ENCODE results near the gene SMIM22.

The SMIM22 gene, protein sequence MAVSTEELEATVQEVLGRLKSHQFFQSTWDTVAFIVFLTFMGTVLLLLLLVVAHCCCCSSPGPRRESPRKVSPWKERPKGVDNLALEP

DNA sequence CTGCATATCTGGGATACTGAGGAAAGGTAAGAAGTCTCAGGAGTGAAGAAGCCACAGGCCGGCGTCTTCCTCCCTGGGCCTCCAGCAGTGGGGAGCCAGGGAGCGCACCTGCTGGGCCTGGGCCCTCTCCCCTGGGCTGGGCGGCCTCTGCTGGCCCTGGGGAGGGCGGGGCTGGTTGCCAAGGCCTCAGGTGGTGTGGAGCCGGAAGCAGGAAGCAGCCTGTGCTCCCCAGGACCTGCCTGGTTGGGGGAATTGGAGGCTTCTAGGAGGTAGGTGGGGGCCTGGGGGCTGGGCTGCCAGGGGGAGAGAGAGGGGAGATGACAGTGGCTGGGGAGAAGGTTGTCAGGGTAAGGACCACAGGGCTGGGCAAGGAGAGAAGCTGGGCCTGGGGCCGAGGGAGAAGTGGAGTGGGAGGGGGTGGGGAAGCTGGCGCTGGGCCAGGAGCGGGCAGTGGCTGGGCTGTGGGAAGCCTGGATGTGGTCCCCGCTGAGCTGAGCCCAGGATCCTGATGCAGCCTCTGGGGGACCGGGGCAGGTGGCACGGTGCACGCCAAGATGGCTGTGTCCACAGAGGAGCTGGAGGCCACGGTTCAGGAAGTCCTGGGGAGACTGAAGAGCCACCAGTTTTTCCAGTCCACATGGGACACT is at the start of gene SMIM22:
Gene SMIM22 (plus strand): TSS at position 189 of the 647 bp plus-strand sequence. CDS start 366 bp downstream, at position 555.
- DNase-seq (ENCODE audit: low spot score) = no peak

DNA sequence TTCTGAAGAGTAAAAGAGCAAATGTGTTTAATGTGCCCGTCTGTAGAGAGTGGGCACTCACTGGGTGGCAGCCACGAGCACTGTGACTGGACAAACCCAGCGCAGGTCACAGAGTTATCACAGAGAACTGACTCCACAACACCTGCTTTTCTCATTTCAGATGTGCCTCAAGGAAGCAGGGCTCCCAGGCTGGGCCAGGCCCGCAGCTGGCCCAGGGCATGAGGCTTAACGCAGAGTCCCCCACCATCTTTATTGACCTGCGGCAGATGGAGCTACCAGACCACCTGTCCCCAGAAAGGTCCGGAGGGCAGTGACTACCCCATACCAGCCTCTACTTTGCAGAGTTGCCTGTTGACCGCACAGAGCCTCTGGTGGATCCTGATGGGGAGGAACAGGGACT is 49.0 kb upstream of the SMIM22 start:
- DNase-seq (ENCODE audit: low spot score) = no peak

DNA sequence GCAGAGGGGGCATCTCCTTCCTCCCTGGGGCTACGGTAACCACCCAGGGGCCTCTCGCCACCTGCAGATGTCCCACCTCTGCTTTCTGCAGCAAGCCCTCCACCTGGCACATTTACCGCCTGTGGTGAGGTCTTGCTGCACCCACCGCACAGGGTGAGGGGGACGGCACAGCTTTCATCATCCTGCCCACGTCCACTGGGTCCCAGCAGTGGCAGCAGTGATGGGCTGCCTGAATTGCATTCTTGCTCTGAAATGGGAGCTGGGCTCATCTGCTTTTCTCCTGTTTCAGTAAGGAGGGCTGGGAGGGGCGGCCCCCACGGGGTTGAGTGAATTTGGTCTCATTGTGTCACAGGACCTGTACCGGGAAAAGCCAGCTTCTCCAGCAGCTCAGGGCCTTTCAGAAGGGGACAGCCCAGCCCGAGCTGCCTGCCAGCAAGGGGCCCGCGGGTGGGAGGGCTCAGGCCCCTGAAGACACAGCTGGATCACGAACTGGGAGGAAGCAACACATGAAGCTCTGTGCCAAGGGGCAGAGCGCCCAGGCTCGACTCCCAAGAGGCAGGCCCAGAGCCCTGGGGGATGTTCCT is 48.1 kb upstream of the SMIM22 start:
- DNase-seq (ENCODE audit: low spot score) = no peak

DNA sequence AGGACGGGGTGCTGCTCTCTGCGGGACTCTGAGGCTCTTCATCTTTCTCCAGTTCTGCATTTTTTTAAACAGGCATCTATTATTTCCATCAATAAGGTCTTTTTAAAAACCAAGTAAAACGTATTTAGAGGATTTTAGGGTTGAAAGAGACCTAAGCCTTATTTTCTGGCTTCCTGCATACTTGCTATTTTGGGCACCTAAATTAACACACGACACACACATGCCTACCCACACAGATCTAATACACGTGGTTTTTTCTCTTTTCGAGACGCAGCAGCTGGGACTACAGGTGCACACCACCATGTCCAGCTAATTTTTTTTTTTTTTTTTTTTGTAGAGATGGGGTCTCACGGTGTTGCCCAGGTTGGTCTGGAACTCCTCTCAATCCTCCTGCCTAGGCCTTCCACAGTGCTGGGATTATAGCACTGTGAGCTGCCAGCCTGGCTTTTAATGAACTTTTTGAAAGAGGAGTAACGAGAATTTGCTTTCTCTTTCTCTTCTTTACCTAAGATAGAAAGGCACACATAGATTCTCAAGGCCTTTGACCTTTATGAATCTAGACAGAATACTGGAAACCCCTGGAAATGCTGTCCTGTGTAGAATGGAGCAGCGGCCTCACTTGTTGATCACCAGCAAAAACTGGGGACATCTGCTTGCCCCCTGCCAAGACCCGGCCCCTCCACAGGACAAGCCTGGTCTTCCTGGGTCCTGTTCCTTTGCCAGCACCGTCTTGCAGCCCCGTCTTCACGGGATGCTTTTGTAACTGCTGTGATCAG is 47.1 kb upstream of the SMIM22 start:
- DNase-seq (ENCODE audit: low spot score) = no peak

DNA sequence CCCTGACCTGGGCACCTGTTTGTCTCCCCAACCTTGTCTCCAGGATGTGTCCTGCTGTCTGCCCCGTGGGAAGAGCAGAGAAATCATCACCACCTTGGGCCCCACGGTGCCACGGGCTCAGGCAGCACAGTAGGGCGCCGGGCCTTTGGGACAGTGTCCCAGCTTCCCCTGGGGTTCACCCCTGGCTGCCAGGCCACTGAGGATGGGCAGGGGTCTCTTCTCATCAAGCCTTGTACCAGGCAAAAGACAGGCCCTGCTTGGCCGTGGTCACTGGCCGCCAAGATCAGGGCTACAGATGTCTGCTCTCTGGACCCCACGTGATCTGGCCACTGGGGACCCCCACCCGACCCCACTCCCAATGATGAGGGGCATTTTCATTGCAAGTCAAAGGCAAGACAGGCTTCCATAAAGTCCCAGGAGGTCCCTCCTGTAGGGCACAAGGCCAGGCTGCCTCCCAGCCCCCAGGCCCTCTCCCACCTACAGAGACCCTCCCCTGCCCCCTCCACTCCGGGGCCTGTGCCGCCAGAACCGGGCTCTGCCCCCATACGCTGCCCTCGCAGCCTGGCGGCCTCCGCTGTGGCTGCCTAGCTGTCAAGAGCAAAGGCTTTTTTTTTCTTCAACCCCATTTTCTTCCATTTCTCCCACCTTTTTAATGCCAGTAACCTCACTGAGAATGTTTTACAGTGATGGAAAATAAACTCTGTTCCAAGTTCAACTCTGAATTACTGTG is 46.3 kb upstream of the SMIM22 start:
- DNase-seq (ENCODE audit: low spot score) = no peak

DNA sequence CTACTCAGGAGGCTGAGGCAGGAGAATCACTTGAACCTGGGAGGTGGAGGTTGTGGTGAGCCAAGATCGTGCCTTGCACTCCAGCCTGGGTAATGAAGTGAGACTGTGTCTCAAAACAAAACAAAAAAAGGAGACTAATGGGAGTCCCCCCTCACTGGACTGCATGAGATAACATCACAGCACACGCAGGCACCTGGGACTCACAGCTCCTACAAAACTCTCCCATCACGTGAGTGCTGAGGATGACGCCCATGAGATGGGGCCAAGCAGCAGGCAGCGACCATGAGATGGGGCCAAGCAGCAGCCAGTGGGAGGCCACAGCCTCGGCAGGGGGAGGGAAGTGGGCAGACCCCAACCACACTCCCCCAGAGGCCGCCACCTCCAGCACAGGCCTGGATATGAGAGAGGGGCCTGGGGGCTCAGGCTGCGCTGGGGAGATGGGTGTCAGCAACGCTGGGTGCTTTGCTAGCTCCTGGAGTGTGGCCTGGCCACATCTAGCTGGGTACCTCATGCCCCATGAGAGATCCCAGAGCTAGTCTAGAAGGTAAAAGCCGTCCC is 45.4 kb upstream of the SMIM22 start:
- DNase-seq (ENCODE audit: low spot score) = no peak

DNA sequence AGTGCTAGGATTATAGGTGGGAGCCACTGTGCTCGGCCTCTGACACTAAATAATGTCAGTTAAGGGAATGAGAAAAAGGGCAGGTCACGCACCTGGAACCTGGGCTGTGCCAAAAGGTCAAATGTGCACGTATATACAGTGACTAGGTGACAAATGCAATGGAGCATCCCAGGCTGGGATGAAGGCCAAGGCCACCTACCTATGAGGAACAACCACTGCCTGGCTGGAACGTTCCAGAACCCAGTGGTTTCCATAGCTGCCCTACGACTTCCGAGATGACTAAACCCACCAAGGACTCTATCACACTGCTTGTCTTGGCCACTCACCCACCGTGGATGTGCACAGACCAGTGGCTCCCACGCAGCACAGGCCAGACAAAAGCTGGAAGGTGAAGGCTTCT is 44.3 kb upstream of the SMIM22 start:
- no peak for DNase-seq (ENCODE audit: low spot score)

DNA sequence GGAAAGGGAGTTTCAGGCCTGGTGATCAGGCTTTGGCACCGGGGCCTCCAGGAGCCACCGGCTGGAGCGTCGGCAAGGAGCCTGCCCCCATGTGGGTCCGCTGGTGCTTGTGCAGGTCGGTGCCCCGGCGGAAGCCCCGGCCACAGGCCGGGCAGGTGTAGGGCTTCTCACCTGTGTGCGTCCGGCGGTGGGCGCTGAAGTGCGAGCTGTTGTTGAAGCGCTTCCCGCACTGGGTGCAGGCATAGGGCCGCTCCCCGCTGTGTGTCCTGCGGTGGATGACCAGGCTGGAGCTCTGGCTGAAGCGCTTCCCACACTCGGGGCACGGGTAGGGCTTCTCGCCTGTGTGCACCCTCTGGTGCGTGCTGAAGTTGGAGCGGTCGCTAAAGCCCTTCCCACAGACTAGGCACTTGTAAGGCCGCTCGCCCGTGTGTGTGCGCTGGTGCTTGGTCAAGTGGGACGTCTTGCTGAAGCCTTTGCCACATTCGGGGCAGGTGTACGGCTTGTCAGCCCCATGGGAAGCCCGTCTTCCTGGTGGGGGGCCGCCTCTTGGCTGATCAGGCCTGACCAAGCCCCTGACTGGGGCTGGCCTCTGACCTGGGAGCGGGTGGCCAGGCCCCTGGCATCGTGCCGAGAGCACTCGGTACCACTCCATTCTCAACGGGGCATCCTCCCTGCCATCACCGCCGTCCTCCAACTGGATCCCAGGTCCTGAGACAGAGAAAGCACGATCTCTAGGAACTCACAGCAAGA is 42.6 kb upstream of the SMIM22 start:
- no peak for DNase-seq (ENCODE audit: low spot score)

DNA sequence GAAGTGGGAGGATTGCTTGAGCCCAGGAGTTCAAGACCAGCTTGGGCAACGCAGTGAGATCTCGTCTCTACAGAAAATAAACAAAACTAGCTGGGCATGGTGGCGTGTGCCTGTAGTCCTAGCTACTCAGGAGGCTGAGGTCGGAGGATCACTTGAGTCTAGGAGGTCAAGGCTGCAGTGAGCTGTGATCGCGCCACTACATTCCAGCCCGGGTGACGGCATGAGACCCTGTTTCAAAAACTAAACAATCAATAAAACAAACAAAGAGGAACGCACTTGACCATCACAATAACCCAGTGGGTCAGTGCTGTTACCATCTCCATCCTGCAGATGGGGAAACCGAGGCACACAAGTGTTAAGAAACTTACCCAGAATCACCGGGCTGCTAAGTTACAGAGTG is 41.9 kb upstream of the SMIM22 start:
- no peak for DNase-seq (ENCODE audit: low spot score)

DNA sequence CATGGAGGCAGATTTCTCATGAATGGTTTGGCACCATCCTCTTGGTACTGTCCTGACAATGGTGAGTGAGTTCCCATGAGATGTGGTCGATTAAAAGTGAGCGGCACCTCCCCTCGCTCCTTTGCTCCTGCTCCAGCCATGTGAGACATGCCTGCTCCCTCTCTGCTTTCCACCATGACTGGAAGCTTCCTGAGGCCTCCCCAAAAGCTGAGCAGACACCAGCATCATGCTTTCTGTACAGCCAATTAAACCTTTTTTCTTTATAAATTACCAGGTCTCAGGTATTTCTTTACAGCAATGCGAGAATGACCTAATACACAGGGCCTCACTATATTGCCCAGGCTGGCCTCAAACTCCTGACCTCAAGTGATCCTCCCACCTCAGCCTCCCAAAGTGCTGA is 40.3 kb upstream of the SMIM22 start:
- no peak for DNase-seq (ENCODE audit: low spot score)

DNA sequence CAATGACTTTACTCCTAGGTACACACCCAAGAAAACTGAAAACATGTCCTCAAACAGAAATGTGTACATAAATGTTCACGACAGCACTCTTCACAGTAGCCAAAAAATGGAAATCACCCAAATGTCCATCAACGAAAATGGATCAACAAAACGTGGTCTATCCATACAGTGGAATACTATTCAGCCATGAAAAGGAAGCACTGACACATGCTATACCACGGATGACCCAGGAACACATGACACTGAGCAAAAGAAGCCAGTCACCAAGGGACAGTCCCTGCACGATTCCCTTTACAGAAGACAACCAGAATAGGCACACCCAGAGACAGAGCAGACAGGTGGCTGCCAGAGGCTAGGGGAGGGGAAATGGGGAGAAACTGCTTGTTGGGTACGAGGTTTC is 39.5 kb upstream of the SMIM22 start:
- DNase-seq (ENCODE audit: low spot score) = no peak

DNA sequence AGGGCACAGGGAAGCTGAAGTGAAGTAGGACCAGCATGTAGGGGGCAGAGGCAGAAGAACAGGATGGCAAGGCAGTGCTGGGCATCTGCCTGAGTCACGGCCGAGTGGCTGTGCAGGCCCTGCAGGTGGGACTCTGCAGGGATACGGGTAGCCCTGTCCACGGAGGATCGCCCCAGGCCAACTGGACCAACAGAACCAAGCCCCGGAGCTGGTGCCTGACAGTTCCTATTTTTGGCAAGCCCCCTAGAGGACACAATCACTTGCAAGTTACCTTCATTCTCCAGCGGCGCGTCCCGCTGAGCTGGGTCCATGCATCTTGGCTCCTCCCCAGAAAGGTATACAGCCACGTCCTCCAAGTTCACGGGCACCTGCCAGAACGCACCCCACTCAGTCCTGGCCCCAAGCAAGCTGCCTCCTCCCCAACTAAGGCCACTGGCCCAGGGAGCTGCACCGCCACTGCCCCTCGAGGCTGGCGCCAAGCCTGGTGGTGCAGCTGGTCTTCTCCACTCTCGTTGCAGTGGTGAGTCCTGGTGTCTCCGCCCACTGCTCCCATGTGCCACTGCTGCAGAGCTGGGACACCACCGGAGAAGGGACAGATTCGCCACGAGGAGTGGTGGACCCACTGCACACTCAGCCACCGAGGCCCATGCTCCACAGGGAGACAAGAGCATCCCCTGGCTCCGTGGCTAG is 34.8 kb upstream of the SMIM22 start:
- no peak for DNase-seq (ENCODE audit: low spot score)

DNA sequence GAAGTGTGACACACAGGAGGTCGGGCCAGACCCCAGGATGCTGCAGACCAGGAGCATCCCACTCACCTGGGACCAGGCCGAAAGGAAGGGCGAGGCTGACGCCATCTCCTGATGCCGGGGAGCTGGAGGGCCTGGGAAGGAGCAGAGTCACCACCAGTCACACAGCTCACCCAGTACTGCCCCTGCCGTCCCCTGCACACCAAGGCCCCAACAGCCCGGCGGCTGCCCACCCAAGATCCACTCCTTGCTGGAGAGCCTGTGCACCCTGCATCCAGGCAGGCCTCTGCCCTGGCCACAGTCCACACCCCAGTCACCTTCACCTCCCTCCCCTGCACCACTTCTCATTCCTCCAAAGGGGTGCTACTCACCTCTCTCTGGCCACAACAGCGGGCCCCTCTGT is 33.0 kb upstream of the SMIM22 start:
- no peak for DNase-seq (ENCODE audit: low spot score)

DNA sequence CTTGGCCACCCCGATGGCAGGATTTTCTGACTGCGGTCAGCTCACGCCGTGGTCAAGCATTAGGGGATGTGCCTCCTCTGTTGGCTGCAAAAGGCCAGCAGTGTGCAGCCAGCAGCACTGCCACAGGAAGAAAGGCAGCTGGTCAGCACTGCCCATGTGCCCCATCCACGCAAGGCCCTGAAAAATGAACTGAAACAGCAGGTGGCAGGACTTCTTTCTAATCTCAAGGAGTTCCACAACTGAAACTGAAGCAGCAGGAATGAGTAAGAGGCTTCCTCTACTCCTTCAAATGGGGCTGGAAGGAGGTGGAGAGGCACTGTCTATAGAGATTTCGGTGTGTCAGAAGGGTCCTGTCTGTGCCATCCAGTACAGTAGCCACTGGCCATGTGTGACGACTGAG is 31.4 kb upstream of the SMIM22 start:
- DNase-seq (ENCODE audit: low spot score) = no peak

DNA sequence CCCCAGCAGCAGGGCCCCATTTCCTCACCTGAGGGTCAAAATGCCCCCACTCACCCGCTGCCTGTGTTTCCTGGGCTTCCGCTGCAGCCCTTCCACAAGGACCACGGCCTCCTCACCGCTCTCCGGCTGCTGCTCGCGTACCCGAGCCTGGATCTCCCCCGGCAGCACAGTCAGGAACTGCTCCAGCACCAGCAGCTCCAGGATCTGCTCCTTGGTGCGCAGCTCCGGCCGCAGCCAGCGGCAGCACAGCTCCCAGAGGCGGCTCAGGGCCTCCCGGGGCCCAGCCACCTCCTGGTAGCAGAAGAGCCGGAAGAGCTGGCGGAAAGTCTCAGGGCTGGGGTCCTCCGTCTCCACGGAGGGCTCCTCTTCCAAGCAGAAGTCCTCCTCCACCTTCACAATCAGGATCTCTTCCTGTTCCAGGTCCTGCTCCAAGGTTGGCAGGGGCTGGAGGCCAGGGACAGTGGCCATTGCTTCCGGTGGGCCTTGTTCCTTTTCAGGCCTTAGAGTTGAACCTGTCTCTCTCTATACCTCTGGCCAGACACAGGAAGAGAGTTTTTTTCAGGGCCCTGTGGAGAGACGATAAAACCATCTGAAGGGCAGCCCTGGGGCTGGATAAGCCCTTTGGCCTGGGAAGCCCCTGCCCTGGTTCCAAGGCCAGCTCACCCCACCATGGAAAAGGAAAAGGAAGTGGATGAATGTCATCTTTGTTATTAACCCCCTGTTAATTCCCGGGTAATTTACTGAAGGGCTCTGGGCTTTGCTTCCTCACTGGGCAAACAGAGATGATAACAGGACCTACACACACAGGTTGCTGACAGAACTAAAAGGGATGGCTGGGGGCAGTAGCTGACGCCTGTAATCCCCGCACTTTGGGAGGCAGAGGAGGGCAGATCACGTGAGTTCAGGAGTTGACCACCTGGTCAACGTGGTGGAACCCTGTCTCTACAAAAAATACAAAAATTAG is 29.4 kb upstream of the SMIM22 start:
- no peak for DNase-seq (ENCODE audit: low spot score)

DNA sequence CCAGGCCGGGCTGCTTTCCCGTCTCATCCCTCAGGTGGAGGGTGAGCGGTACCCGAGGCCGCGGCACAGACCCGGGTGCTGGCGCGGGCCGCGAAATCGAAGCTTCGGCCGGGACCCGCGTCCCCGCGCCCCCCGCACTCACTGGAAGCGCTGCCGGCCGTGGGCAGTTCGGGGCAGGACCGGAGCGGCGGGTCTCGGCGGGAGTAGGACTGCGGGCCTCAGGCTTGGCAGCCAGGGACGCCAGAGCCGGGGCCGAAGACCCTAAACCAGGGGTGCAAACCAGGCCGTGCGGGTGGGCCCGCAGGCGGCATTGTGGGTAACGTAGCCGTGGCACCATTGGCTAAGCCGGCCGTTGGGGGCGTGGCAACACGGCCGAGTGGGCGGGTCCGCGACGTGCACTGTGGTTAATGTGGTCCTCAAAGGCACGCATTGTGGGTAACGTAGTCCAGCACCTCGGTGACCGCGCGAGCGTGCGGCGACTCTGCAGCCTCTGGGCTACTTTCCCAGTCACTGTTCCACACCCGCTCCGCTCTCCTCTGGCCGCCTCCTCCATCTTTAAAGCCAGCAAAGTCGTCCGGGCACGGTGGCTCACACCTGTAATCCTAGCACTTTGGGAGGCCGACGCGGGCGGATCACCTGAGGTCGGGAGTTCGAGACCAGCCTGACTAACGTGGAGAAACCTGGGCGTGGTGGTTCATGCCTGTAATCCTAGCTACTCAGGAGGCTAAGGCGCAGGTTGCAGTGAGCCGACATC is 28.1 kb upstream of the SMIM22 start, which contains the start of gene ZNF500:
Gene ZNF500 (minus strand): TSS at position 288 of the 754 bp plus-strand sequence. CDS start 1,184 bp downstream, outside the sequence.
- DNase-seq (ENCODE audit: low spot score) = peak; percentile 92

DNA sequence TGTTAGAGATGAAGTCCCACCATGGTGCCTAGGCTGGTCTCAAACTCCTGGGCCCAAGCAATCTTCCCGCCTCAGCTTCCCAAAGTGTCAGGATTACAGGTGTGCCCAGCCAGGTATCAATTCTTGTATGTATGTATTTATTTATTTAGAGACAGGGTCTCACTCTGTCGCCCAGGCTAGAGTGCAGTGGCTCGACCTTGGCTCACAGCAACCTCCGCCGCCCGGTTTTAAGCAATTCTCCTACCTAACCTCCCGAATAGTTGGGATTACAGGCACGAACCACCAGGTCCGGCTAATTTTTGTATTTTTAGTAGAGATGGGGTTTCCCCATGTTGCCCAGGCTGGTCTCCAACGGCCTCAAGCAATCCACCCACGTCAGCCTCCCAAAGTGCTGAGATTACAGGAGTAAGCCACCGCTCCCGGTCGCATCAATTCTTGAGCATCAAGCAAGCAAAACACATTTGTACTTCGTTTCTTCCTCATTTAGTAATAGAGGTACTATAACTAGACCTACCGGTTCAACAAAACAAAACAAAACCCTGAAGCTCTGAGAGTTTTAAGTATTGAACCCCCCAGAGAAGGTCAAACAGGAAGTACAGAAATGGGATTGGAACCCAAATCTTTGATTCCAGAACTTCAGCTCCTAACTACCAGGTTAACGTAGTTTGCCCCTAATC is 27.2 kb upstream of the SMIM22 start:
- no peak for DNase-seq (ENCODE audit: low spot score)

All from HuH-7.5 (cell line).